GM19438 (cell line): ENCODE measurements around the gene C16orf74.

Source experiments
- ATAC-seq: cut with Tn5 transposase; IDR thresholded peaks from one replicate; pipeline ENCODE4 v1.9.1; 2021; ENCODE audit warnings: low read depth; ENCODE audit not compliant: unreplicated experiment

C16orf74 gene

GRCh38 chr16:85720302-85720637, 30.6 kb downstream of the C16orf74 start:
- no peak for ATAC-seq

DNA sequence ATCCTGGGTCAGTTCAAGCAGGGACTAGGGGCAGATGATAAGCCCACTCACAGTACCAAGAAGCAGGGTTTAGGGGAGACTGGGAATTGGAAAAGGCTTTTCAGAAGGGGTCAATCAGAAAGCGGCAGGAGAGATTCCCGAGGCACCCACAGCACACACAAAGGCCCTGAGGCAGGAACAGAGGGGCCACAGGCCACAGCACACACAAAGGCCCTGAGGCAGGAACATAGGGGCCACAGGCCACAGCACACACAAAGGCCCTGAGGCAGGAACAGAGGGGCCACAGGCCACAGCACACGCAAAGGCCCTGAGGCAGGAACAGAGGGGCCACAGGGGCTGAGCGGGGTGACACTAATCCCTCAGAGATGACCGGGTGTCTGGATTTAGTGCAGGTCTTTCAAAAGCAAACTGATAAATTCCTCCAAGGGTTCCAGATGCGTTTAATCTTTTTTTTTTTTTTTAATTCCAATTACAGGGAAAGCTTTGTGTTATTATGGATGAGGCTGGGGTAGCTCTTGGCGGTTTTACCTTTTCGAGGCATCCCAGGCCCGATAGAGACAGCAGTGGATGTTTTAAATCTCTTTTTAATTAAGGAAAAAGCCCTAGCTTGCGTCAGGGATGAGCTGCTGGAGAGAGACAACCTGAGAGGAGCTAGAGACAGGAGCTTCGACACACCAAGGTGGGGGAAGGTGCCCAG, 31.1 kb downstream of the C16orf74 start:
- no peak for ATAC-seq

- no peak for ATAC-seq
These were observed 32.2 kb downstream of the C16orf74 start for GRCh38 chr16:85718682-85719081.

DNA sequence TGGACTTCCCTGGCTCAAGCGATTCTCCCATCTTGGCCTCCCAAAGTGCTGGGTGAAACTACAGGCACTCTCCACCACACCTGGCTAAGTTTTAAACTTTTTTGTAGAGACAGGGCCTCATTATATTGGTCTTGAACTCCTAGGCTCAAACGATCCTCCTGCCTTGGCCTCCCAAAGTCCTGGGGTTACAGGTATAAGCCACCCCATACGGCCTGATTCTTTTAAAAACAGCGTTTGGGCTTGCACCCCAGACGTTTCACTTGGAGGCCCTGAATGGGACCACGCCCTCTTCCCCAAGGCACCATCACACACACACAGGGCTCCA, 32.8 kb downstream of the C16orf74 start:
- no peak for ATAC-seq

DNA sequence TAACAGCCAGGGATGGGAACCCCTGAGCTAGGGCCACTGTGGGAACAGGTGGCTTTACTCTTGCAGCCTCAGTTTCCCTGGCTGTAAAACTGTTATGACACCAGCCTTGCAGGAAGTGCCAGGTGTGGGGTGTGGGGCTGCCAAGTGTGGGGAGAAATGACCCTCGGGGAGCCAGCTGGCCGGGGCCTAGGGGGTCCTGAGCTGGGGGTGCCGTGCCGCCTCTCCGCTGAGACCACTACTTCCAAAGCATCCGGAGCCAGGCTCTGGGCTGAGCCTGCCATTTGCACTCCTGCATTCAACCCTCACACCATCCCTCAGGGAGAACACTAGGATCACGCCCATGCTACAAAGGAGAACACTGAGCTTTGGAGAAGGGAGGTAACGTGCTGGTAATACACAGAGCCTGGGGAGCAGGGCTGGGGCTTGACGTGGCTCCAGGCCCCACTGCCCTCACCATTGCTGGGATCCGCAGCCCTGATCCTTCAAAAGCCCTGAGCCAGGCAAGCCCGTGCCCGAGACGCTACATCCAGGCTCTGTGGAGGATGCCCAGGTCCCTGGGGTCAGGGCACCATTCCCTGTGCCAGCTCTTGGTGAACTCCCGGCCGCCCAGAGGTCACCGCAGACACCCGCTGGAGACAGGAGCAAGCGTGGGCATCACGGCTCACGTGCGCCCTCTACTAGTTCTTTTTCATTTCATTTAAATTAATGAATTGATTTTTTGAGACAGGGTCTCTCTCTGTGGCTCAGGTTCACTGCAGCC, 33.3 kb downstream of the C16orf74 start:
- no peak for ATAC-seq

- no peak for ATAC-seq
These were observed 34.2 kb downstream of the C16orf74 start for GRCh38 chr16:85716680-85717038.

- no peak for ATAC-seq
These were observed 34.7 kb downstream of the C16orf74 start for GRCh38 chr16:85716022-85716679.

GRCh38 chr16:85715169-85716021, 35.5 kb downstream of the C16orf74 start:
- ATAC-seq = no peak

DNA sequence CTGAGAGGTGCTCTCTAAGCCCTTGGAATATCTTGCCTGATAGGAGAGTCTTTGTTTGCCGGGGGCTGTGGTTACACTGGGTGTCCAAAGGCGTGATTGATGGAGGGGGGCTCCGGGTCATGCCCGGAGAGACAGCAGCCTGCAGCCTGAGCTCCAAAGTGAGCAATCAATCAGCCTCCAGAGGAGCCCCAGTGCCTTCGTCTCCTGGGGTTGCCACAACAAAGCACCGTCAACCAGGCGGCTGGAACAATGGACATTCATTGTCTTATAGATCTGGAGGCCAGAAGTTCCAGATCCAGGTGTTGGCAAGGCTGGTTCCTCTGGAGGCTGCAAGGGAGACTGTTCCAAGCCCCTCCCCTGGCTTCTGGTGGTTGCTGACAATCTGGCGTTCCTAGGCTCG, 38.1 kb downstream of the C16orf74 start:
- no peak for ATAC-seq

- ATAC-seq = no peak
These were observed 38.8 kb downstream of the C16orf74 start for GRCh38 chr16:85711982-85712587.

GRCh38 chr16:85710732-85711131, 40.2 kb downstream of the C16orf74 start:
- no peak for ATAC-seq

DNA sequence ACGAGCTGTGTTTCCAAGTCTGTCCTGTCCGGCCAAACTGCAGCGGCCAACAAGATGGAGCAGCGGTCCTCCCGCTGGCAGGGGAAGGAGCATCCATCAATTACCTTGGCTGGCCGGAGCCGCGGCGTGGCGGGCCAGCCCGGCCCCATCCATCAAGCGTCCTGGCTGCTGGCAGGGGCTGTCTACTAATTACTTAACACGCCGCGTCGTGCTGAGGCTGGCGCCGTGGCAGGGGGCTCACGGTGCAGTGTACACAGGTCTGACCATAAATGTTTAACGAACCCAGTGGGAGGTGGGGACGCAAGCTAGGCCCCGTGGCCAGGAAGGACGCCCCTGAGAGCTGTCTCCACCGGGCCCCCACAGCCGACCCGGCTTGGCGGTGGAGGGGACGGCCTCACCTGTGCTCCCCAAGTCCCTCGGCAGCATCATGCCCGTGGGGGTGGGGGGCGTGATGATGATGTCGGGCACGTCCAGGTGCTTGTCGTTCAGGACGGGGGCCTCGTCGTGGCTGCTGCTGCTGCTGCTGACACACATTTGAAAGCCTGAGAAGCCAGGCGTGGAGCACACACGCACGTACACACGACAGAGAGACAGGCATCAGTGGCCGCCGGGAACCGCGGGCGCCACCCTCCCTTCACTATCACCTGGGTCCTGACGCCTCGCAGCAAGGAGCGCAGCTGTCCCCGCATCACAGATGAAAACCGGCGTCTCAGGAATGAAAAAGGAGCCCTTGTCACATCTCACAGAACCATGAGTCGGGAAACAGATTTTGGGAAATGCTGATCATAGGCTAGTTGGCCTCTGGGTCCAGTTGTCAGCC, 40.9 kb downstream of the C16orf74 start:
- no peak for ATAC-seq

DNA sequence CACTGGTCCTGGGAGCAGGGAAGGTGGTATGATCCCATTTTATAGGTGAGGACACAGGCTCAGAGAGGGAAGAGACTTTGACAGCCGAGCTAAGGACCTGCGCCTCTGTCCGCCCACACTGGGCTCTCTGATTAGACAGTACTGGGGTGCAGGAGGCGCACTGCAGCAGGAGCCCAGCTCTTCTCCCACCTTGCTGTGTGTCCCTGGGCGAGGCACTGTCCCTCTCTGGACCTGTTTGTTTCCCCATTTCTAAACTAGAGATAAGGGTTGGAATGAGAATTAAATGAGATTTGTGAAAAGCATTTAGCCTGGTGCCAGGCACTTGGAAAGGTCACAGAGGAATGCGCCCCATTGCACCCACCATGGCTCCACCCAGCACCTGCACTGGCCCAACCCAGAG, 42.6 kb downstream of the C16orf74 start:
- ATAC-seq = no peak

GRCh38 chr16:85707528-85708095, 43.3 kb downstream of the C16orf74 start:
- no peak for ATAC-seq

- ATAC-seq = no peak
These were observed 44.4 kb downstream of the C16orf74 start for GRCh38 chr16:85706449-85707034.

DNA sequence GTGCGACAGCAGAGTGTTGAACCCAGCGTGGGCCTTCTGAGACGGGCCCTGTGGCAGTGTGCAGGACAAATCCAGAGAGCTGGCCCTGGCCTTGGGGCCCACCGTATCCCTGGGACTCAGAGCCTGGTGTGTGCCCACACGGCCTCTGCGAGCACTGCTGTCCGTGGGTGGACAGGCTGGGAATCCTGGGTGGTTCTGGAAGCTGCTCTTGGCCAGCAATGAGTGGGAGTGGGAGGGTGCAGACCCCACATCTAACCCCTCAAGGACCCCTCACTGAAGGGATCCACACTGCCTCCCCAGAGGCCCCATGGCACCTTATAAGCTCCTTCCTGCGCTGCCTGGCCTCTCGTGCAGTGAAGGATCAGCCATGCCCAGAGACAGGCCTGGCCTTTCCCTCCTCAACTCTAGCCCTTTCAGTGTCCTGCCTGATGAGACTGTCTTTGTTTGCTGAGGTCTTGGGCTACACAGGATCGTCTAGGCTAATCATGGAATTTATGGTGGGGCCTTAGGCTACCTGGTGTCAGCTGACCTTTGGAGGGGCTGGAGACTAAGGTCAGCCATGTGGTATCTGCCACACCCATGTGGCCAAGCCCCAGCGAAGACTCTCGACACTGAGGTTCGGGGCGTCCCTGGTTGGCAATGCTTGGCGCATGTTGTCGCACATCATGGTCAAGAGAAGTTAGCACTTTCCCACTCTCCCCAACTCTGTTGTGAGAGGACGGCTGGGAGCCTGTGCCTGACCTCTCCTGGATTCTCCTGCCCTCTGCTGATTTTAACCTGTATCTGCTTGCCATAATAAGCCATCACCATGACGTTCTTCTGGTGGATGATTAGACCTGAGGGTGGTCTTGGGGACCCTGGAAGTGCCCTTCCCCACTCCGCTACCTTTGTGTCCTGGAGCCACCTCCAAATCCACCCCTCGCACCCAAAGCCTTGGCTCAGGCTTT, 45.7 kb downstream of the C16orf74 start:
- no peak for ATAC-seq

DNA sequence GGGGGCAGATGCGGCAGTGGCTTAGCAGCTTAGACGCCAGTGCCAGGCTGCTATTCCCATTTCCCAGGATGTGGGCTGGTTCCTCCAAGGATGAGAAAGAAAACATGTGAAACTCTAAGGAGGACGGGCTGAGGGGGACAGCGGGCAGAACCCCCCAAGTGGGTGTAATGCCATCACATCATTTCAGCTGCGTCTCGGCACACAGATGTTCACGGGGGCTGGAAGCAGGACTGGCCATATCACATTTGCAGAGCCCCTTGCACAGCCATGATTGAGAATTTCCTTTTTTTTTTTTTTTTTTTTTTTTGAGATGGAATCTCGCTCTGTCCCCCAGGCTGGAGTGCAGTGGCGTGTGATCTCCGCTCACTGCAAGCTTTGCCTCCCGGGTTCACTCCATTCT, 46.9 kb downstream of the C16orf74 start:
- no peak for ATAC-seq

DNA sequence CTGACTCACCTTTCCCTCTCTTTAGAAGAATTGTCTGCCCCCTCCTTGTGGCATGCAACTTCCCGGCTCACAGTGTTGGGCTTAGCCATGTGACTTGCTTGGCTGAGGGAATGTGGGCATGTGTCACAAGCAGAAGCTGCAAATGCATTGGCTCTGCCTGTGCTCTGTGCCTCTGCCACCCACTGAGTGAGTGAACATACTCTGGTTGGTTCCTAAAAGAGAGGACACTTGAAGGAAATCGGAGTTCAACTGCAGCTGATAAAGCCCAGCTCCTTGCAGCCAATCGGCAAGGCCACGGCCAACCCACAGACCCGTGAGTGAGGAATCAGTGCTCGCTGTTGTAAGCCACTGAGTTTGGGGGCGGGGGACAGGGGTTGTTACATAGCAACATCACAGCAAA, 51.3 kb downstream of the C16orf74 start:
- ATAC-seq = no peak
